ENCODE results near the gene SUSD4.
A peak's percentile ranks its signal among the peaks of the same experiment; 100 is the strongest.
"Not testable (repeated sequence)": the region's sequence is repeated elsewhere in the genome, so short reads cannot be mapped to it uniquely, and the experiment has no call there.

Gene SUSD4

DNA sequence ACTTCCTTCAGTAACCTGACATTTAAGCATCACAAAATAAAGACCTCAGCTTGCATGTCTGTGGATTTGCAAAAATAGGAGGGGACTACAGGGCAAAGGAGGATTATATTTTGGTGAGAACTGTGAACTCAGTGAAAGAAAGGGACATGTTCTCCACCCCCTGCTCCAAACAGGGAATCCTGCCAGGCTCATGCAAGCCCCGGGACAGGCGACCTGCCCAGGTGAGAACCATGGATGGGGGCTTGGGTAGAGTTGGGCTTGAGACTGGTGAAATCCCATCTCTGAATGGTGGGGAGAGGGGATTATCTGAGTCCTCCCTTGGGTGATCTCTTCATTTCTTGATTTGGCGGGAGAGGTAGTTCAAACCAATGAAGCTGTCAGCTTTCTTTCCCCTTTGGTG lies 110.1 kb downstream of the SUSD4 start:
- no peak for DNase-seq (ENCODE audit: low spot score)
- no peak for FAIRE-seq

DNA sequence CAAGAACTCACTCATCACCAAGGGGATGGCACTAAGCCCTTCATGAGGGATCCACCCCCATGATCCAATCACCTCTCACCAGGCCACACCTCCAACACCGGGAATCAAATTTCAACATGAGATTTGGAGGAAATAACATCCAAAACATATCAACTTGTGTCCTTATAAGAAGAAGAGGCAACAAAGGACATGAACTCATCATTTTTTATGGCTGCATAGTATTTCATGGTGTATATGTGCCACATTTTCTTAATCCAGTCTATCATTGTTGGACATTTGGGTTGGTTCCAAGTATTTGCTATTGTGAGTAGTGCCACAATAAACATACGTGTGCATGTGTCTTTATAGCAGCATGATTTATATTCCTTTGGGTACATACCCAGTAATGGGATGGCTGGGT lies 112.6 kb downstream of the SUSD4 start:
- FAIRE-seq, result not testable (repeated sequence)

DNA sequence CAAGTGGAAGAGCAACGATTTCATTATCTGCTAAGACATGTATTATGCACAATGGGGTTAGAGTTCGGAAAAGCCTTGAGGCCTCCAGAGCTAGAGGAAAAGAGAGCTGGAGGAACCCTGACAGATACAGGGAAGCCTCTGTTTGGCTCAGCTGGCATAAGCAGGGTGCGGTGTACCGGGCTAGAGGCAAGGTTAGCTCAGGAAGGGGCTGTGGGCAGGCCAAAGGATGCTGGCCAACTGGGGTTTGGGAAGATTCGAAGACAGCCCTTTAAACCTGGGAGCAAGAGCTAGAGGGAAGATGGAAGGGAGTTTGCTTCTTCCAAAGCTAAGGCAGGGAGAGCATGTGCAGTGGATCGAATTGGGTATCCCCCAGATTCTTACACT lies 113.4 kb downstream of the SUSD4 start:
- no peak for DNase-seq (ENCODE audit: low spot score)
- no peak for FAIRE-seq

More for the DNA sequence above, 112.6 kb downstream of the SUSD4 start:
- DNase-seq (ENCODE audit: low spot score), result not testable (repeated sequence)

DNA sequence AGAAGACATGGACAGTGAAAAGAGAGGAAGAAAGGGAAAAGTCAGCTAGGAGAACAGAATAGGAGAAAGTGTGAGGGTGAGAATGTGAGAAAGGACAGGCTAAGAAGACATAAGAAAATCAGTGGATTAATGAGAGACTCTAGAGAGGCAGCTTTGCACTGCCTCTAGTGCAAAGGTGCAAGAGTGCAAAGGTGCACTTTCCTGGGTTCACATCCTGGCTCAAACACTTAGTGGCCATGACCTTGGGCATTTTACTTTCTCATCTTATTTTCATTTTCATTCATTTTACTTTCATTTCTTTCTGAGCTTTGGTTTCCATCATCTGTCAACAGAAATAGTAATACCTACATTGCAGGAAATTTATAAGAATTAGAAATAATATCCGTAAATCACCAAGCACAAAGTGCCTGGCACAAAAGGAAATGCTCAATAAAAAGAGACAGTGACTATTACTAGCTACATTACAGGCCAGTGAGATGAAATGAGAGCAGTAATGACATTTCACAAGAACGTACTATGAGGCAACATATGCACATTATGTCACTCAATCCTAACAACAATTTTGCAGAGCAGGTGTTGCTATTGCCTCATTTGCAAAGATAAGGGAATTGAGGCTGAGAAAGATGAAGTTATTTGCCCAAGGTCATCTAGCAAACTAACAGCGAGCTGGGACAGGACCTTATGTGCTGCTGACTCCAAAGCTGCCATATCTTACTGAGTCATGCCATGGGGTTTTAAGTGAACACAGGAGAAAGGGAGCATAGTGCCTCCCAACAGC lies 113.9 kb downstream of the SUSD4 start:
- FAIRE-seq, result no peak

DNA sequence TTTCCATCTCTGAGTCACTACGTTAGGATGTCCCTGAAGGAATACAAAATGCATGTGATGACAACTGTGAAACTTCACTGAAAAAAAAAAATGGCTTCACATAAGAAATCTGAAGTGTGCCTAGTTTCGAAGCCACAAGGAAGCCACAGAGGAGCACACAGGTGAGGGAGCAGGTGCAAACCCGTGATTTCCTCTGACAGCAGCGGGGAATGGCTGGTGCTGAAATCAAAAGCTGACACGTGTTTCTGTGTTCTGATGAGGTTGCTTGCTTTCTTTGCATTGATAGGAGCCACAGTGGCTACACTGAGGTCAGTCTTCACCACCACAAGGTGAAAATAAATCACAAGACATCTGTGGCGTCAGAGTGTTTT lies 115.2 kb downstream of the SUSD4 start:
- no peak for FAIRE-seq
- no peak for DNase-seq (ENCODE audit: low spot score)

More for the DNA sequence above, 113.9 kb downstream of the SUSD4 start:
- no peak for DNase-seq (ENCODE audit: low spot score)

DNA sequence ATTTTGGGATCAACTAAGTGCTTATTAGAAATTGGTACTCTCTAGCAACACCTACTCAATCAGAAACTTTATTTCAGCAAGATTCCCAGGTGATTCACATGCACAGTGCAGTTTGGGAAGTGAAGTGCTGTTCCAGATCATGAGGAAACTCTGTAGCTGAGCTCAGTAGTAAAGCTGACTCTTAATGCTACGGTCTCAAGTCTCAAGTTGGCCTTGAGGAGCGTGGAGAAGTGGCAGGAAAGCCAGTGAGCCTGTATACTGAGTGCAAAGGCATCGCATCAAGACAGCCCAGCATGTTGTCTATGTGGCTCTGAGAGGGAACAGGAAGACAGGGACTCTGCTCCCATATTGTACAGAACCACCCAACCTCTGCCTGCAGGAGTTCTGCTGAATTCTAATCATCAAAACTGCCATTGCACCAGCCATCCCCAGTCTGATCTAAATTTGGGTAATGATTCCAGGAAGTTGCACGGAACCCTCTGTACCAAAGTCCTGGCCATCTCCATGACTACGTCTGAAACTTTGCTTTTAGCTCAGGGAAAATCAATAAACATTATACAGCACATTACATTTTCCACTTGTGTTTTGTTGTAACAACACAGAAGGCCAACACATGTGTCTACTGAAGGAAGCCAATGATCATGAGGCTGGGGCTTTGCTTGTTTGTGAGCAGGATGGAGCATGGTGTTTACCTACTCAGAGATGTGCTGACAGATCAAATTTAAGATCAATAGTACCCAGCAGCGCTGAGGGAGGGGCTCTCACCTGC lies 115.8 kb downstream of the SUSD4 start:
- no peak for FAIRE-seq
- no peak for DNase-seq (ENCODE audit: low spot score)

DNA sequence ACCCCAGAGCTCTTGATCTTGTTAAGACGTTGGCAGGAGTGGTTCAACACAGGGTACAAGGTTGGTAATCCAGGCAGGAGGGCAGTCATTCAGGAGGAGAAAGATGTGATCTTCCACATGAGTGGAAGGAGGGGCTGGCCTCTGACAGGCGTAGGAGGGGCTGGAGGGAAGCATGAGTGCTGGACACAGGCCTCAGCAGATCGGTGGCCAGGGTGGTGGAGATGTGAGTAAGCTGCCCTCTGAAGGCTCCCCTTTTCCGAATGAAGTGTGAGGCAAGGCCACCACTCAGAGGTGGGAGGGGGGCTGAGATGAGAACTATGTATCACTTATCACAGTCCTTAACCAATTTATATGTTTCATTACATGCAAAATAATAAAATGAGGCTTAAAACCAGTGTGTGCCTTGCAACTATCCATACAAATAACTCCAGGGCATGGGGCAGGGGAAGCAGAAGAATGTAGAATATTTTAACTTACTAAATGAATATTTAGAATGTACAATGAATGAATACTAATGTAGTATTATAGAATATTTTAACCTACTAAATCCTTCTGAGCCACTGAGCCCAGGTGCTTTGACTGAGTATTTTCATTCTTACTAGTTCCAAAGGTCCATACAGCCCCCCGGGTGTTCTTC lies 117.4 kb downstream of the SUSD4 start:
- FAIRE-seq (no peak), DNase-seq (ENCODE audit: low spot score) (no peak)

DNA sequence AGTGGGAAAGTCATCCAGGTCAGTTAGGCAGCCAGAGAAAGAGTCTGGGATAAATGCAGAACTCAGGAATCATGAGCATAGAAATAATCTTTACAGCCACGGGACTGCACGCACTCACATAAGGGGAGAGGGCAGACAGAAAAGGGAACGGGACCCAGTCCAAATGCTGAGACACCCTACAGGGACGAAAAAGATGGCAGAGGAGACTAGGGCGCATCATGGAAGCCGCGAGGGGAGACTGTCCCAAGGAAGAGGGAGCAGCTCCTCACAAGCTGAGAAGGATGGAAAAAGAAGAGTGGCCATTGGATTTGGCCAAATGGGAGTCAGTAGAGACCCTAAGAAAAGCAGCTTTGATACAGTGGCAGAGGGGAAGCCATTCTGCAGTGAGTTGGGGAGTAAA lies 118.0 kb downstream of the SUSD4 start:
- no peak for FAIRE-seq

DNA sequence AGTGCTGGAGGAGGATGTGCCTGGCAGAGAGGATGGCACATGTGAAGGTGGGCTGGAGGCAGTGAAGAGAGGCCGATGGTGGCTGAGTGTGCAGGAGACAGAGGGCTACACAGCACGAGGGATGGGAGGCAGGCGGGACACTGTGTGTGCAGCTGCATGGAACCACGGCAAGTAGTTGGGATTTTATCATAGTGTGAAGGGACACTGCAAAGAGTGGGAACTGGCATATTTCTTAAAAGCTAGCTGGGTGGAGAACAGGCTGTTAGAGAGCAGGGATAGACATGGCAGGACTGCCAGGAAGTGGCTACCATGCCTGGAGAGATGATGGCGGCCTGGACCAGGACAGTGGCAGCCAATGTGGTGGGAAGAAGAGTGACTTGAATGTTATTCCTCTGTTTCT lies 118.6 kb downstream of the SUSD4 start:
- DNase-seq (ENCODE audit: low spot score) (no peak), FAIRE-seq (no peak)

More for the DNA sequence above, 118.0 kb downstream of the SUSD4 start:
- DNase-seq (ENCODE audit: low spot score), result no peak

DNA sequence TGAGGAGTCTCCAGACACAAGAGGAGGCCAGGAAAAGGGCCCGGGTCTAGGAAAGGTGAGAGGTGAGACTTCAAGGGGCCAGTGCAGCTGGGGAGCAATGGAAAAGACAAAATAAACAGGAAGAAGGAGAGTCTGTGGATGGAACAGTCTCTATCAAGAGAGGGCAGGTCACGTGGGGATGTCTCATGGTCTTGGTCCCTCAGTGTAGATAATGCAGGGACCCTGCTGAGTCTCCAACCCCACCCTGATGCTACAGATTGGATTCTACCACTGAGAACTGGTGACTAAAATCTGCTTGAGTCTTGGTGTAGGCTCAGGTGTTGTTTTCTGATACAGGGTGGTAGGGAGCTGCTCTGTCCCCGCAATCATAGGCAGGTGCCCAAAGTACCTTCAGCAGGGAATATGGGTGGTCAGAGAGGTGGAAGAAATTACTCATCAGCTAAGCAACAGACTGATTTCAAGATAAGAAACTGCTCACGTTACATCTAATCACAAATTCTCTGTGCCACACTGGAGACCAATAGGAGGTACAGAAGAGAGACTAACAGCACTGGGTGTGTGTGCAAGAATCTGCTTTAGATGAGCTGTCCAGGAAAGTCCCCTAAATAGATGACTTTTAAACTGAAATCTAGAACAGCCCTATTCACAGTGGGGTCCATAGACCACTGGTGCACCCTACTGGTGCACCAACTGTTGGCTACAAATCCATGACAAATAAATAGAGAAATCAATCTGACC lies 119.4 kb downstream of the SUSD4 start:
- DNase-seq (ENCODE audit: low spot score), result no peak
- no peak for FAIRE-seq

DNA sequence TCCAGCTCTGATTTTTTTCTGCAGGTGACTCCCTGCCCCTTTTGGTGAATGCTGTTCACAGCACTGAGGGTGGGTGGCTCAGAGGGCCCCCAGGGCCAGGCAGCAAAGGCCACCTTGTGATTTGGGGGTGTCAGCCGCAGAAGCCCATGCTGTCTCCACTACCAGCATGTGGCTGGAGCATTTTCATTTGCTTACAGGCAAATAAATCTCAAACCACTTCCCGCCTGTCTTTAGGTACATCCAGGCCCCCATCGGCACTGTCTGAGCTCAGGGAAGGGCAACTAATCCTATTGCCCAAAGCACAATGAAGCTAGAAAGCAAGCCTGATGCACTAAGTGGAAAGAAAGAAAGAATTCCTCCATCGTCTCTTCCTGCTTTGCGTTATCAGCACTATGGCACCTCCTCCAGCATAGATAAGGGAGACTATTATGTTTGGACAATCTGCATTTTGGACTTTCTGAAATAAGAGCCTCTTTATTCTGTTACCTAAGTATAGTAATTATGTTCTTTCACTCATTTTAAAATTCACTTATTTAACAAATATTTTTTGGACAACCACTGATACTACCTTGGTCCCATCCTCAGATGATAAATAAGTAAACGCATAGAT lies 120.4 kb downstream of the SUSD4 start:
- no peak for FAIRE-seq
- DNase-seq (ENCODE audit: low spot score), result no peak

DNA sequence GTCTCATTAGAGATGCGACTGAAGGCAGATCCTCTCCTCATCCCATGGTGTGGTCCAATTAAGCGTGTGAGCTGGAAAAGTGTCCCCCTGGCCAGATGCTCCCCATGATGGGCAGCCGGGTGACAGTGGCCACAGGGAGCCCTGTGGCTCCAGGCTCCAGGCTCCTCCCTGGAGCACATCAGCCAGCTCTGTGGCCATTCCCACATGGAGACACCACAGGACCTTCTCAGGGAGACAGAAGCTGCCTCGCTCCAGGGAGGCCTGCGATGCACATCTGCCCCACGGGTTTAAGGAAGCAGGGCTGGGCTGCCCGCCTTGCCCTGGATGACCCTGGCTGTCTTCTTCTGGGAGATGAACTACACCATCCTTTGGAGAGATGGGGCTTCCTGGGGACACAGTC lies 121.0 kb downstream of the SUSD4 start:
- no peak for FAIRE-seq
- no peak for DNase-seq (ENCODE audit: low spot score)

DNA sequence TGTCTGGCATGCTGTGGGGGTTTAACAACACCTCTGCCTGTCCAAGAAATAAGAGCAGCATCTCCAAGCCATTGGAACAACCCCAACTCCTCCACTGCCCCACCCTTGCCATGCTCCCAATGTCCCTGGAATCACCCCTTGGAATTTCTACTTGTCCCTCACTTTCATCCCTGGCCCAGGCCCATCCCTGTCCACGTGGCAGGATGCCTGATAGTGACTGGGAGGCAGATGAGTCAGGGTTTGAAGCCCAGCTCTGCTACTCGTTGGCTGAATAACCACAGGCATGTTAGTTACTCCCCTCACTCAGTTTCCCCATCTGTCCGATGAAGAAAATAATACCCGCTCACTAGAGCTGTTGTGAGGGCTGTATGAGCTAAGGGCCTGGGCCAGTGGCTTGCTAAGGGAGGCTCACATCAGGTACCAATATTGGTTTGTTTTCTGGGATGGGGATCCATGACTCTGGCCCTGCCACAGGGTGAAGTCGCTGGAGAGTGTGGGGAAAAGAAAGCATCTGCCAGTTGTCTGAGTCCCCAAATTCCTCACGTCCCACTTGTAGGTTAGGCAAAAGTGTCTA lies 121.5 kb downstream of the SUSD4 start:
- FAIRE-seq (no peak), DNase-seq (ENCODE audit: low spot score) (no peak)

DNA sequence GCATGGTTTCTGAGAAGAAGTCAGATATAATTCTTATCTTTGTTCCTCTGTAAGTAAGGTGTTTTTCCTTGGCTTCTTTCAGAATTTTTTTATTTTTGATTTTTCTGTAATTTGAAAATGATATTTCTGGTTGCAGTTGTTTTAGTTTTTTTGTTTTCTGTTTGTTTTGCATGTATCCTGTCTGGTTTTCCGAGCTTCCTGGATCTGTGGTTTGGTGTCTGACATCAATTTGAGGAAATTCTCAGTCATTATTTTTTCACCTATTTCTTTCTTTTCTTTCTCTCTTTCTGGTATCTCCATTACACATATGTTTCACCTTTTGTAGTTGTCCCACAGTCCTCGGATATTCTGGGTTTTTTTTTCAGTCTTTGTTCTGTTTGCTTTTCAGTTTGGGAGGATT lies 123.9 kb downstream of the SUSD4 start:
- DNase-seq (ENCODE audit: low spot score) (no peak), FAIRE-seq (no peak)

DNA sequence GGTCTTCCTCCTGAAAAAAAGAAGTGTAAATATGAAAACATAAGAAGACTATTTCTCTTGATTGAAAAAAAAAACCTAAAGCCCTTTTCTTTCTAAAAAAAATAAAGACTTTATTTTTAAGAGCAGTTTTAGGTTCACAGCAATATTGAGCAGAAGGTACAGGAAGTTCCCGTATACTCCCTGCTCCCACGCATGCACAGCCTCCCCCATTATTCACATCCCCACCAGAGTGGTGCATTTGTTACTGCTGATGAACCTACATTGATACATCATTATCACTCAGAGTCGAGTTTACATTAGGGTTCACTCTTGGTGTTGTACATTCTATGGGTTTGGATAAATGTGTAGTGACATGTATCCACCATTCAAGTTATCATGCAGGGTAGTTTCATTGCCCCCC lies 128.9 kb downstream of the SUSD4 start:
- DNase-seq (ENCODE audit: low spot score) (no peak), FAIRE-seq (no peak)

DNA sequence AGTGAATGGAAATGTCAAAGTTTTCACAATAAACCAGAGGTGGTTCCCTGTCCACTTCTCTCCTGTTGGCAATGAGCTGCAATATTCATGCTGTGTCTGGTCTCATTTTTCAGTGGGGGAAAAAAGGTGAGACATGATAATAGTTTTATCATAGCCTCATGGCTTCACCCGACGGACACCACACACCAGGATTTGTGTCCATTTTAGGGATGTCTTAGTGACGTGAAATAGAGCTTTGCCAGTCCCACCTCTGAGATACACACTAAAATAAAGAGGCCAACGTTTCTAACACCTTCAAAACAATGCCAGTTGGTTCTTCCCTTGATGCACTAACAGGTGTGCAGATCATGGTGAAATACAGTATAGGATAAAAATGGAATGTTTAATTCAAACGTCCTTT lies 129.4 kb downstream of the SUSD4 start:
- FAIRE-seq, result no peak

DNA sequence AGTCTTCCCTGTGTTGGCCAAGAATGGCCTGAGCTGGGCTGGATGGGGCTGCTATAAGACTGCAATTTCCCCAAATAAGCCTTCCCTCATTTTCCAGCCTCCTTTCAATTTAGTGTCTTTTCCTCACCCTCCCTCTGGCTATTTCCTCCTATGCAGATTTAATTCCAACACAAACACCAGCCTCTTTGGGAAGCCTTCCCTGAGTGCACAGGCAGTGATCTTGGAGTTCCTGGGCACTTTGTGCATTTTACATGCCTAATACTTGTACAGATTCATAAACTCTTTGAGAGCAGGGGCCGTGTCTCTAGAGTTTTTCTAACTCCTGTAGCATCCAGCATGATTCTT lies 129.8 kb downstream of the SUSD4 start:
- FAIRE-seq (no peak), DNase-seq (ENCODE audit: low spot score) (no peak)

More for the DNA sequence above, 129.4 kb downstream of the SUSD4 start:
- no peak for DNase-seq (ENCODE audit: low spot score)

DNA sequence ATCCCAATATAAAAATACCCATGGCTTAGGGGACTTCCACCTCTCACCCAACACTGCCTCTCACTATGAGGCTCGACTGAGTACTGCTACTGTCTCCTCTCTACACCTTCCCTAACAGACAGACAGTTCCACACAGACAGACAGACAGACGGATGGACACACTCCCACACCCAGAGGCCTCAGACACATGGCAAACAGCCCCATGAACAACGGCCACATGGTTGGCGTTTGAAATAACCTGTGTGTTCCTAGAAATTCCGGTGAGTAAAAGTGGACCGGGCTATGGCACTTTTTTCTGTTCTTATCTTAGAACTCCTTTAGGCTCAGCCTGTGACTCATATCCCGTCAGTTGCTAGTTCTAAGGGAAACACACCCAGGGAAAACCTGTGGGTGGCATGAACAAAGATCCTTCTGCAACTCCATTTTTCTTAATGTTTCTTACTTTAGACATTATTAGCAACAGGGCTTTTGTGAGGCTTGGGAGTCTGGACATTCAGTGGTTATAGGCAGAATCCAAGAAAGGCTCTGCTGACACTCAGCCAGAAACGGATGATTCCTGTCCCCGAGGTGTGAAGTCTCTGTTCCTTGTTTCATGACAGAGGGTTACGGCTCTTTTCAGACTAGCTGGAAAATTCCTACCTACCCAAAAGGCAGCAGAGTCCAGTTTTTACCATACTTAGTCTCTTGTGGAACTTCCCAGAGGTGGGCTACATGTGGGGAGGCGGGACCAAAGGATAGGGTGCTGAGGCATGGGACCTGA lies 130.4 kb downstream of the SUSD4 start:
- DNase-seq (ENCODE audit: low spot score) (peak; percentile 77), FAIRE-seq (no peak)

DNA sequence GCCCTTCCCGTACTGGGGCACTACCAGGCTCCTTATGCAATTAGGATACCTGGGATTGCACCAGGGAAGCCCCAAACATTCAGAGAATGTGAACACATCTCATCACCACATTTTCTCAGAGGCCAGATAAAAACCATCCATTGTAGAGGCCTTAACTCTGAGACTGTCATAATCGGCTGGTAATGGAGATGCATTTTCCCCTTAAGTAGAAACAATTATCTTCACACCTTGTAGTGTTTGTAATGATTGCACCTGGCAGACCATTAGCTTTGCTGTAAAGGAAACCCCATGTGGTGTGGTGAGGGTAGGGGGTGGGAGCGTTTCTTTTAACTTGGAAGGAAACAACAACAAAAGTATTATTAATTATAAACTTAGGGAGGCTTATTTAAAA lies 131.0 kb downstream of the SUSD4 start:
- no peak for DNase-seq (ENCODE audit: low spot score)
- FAIRE-seq, result no peak

DNA sequence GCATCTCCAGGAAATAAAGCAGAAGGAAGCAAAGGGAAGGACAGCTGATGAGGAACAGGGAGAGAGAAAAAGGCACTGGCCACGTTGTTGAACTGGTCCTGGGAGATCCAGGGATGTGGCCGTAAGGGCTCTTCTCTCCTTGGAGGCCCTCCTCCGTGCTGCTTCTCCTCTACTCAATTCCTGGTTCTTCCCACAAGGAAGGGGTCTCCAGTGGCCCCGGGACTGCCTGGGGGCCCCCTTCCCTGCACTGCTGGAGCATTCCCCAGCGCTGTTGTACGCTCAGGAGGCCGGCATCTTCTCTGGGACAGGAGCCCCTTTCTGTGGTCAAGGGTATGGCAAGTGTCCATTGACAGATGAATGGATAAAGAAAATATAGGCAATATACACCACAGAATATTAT lies 132.4 kb downstream of the SUSD4 start:
- no peak for DNase-seq (ENCODE audit: low spot score)
- FAIRE-seq, result no peak

Measured in urothelium cell line (cell line).